ENCODE results near the gene SHISA2. TPM values are rescaled to one million over a fixed set of nuclear protein-coding genes. Genes with fewer than 3 reads are reported as not detected.

The SHISA2 gene
- total RNA-seq, 1 experiment from 2014 or later = not detected

DNA sequence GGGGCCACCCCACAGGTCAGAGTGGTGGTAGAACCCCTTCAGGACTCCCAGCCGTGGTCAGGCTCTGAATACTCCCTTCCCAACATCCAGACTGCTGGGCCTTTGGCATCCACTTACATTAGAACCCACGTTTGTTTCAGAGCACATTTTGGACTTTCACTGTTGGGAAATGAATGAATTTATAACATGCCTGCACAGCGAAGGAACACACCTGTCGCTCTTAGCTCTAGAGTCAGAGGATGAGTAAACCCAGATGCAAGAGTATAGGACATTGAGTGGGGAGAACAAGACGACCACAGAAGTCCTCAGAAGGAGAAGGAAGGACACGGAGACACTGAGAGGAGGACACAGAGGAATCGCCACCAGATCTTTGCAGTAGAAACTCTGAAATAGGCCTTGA, 30.9 kb downstream of the SHISA2 start:
- no peaks in the 10 kb centered on the region for H3K79me2 ChIP-seq (ENCODE audit: low read length)
- H3K27me3 ChIP-seq (ENCODE audit: low read length) = no peaks in the 10 kb centered on the region
- no peak overlapping the region for H3K4me3 ChIP-seq (ENCODE audit: low read length)
- no peaks in the 10 kb centered on the region for H3K36me3 ChIP-seq (ENCODE audit: insufficient read depth, low read length)
- H3K4me2 ChIP-seq (ENCODE audit: low read depth, low read length, poor library complexity, severe bottlenecking) = no peak overlapping the region
- no peaks in the 10 kb centered on the region for H3K4me1 ChIP-seq (ENCODE audit: low read length)
- H2AFZ ChIP-seq (ENCODE audit: low read length) = no peak overlapping the region
- no peak for DNase-seq
- H3K27ac ChIP-seq (ENCODE audit: low read length) = no peak overlapping the region
- H3K9ac ChIP-seq (ENCODE audit: low read length) = no peak overlapping the region
- H4K20me1 ChIP-seq (ENCODE audit: insufficient read depth, low read depth, low read length) = no peaks in the 10 kb centered on the region
- no peaks in the 10 kb centered on the region for H3K9me3 ChIP-seq (ENCODE audit: low read length)
- H3K9me2 ChIP-seq (replicated peaks; ENCODE audit: insufficient read depth, low read length) = no peaks in the 10 kb centered on the region

GRCh38 chr13:26019881-26020870, 31.6 kb downstream of the SHISA2 start:
- H3K9ac ChIP-seq (ENCODE audit: low read length) = no peak overlapping the region
- H3K4me2 ChIP-seq (ENCODE audit: low read depth, low read length, poor library complexity, severe bottlenecking) = no peak overlapping the region

DNA sequence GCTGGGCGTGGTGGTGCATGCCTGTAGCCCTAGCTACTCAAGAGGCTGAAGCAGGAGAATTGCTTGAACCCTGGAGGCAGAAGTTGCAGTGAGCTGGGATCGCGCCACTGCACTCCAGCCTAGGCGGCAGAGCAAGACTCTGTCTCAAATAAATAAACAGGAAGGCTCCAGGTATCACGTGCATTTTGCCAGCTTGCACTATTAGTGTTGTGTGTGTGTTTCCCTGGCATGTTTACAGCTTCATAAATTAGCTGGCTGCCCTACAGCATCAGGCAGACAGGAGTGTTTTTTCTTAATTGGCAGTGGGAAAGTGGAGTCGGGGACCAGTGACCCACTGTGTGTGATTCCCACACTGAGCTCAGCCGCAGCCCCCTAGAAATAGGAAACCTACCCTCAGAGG, 32.6 kb downstream of the SHISA2 start:
- H3K9me3 ChIP-seq (ENCODE audit: low read length) = no peaks in the 10 kb centered on the region
- H3K9ac ChIP-seq (ENCODE audit: low read length) = no peak overlapping the region
- no peak overlapping the region for H3K4me3 ChIP-seq (ENCODE audit: low read length)
- no peak overlapping the region for H2AFZ ChIP-seq (ENCODE audit: low read length)
- no peaks in the 10 kb centered on the region for H4K20me1 ChIP-seq (ENCODE audit: insufficient read depth, low read depth, low read length)
- no peaks in the 10 kb centered on the region for H3K79me2 ChIP-seq (ENCODE audit: low read length)
- H3K27ac ChIP-seq (ENCODE audit: low read length) = no peak overlapping the region
- H3K27me3 ChIP-seq (ENCODE audit: low read length) = no peaks in the 10 kb centered on the region
- no peaks in the 10 kb centered on the region for H3K4me1 ChIP-seq (ENCODE audit: low read length)
- H3K9me2 ChIP-seq (replicated peaks; ENCODE audit: insufficient read depth, low read length) = no peaks in the 10 kb centered on the region
- no peak overlapping the region for H3K4me2 ChIP-seq (ENCODE audit: low read depth, low read length, poor library complexity, severe bottlenecking)
- H3K36me3 ChIP-seq (ENCODE audit: insufficient read depth, low read length) = no peaks in the 10 kb centered on the region
- DNase-seq = no peak

More at GRCh38 chr13:26019881-26020870, 31.6 kb downstream of the SHISA2 start:
- Histone ChIP-seq H3K36me3 (ENCODE audit: insufficient read depth, low read length) (no peaks in the 10 kb centered on the region), H3K9me3 (ENCODE audit: low read length) (no peaks in the 10 kb centered on the region), H2AFZ (ENCODE audit: low read length) (no peak overlapping the region), H3K27ac (ENCODE audit: low read length) (no peak overlapping the region), H3K27me3 (ENCODE audit: low read length) (no peaks in the 10 kb centered on the region), H4K20me1 (ENCODE audit: insufficient read depth, low read depth, low read length) (no peaks in the 10 kb centered on the region), H3K9me2 (replicated peaks; ENCODE audit: insufficient read depth, low read length) (no peaks in the 10 kb centered on the region), H3K79me2 (ENCODE audit: low read length) (no peaks in the 10 kb centered on the region), H3K4me3 (ENCODE audit: low read length) (no peak overlapping the region), H3K4me1 (ENCODE audit: low read length) (no peaks in the 10 kb centered on the region)
- DNase-seq = no peak

GRCh38 chr13:26017932-26018665, 33.7 kb downstream of the SHISA2 start:
- Histone ChIP-seq H3K79me2 (ENCODE audit: low read length) (no peaks in the 10 kb centered on the region), H3K4me3 (ENCODE audit: low read length) (no peak overlapping the region), H3K9me2 (replicated peaks; ENCODE audit: insufficient read depth, low read length) (no peaks in the 10 kb centered on the region), H4K20me1 (ENCODE audit: insufficient read depth, low read depth, low read length) (no peaks in the 10 kb centered on the region), H3K9me3 (ENCODE audit: low read length) (no peaks in the 10 kb centered on the region), H3K36me3 (ENCODE audit: insufficient read depth, low read length) (no peaks in the 10 kb centered on the region), H3K4me2 (ENCODE audit: low read depth, low read length, poor library complexity, severe bottlenecking) (no peak overlapping the region), H3K9ac (ENCODE audit: low read length) (no peak overlapping the region), H3K27me3 (ENCODE audit: low read length) (no peaks in the 10 kb centered on the region), H3K4me1 (ENCODE audit: low read length) (no peaks in the 10 kb centered on the region), H3K27ac (ENCODE audit: low read length) (no peak overlapping the region), H2AFZ (ENCODE audit: low read length) (no peak overlapping the region)
- DNase-seq = no peak

DNA sequence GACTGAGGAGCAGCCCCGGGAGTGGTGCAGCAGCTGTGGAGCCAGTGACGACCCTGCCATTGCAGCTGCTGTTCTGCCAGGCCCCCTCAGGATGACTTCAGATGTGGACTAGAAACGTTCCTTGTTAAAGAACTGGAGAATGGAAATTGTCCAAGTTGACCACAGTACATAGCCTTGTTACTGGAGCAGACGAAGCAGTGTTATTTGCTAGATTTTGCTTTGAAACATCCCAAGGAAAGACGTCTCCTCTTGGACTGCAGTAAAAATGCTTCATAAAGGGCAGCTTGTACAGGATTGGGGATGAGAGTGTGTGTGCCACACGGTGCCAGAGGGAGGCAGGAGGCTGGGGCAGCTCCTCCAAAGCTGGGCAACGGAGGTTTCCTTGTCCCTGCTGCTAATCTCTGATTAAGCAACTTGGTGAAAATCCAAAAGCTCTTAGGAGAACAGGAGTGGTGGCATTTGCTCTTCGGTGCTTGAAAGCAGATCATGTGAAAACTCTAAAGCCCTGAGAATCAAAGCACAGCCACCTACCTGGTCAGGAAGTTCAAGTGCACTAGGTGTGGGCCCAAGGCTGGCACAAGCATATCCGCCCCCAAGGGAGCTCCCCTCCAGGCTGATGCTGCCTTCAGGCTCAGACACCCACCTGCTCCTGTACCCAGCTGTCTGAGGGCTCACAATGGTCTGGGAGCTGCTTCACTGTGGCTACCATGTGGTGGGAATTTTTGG, 34.5 kb downstream of the SHISA2 start:
- no peaks in the 10 kb centered on the region for H3K9me3 ChIP-seq (ENCODE audit: low read length)

DNA sequence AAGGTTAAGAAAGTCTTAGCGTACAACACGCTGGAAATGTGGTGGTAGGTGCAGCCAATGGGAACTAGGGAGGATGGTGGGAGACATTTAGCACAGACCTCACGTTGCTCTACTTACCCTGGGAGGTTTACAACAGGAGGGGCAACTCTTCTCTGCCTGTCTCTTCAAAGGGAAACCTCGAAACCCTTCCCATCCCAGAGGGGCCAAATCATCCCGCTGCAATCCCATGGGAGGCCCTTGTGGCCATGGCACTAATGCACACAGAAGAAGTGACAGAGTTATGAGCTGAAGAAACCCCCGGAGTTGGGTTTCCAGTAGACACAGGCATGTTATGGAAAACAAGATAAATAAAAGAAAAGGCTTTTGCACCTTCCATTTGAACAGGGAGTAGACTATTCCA, 35.6 kb downstream of the SHISA2 start:
- Histone ChIP-seq H2AFZ (ENCODE audit: low read length) (no peak overlapping the region), H3K9ac (ENCODE audit: low read length) (no peak overlapping the region), H4K20me1 (ENCODE audit: insufficient read depth, low read depth, low read length) (no peaks in the 10 kb centered on the region)

More for the DNA sequence above, 34.5 kb downstream of the SHISA2 start:
- Histone ChIP-seq H3K79me2 (ENCODE audit: low read length) (no peaks in the 10 kb centered on the region), H2AFZ (ENCODE audit: low read length) (no peak overlapping the region), H4K20me1 (ENCODE audit: insufficient read depth, low read depth, low read length) (no peaks in the 10 kb centered on the region), H3K4me3 (ENCODE audit: low read length) (no peak overlapping the region), H3K4me2 (ENCODE audit: low read depth, low read length, poor library complexity, severe bottlenecking) (no peak overlapping the region), H3K9me2 (replicated peaks; ENCODE audit: insufficient read depth, low read length) (no peaks in the 10 kb centered on the region), H3K9ac (ENCODE audit: low read length) (no peak overlapping the region), H3K4me1 (ENCODE audit: low read length) (no peaks in the 10 kb centered on the region), H3K27me3 (ENCODE audit: low read length) (no peaks in the 10 kb centered on the region), H3K36me3 (ENCODE audit: insufficient read depth, low read length) (no peaks in the 10 kb centered on the region), H3K27ac (ENCODE audit: low read length) (no peak overlapping the region)
- no peak for DNase-seq

GRCh38 chr13:26015271-26016125, 36.3 kb downstream of the SHISA2 start:
- no peaks in the 10 kb centered on the region for H3K9me2 ChIP-seq (replicated peaks; ENCODE audit: insufficient read depth, low read length)
- no peaks in the 10 kb centered on the region for H3K36me3 ChIP-seq (ENCODE audit: insufficient read depth, low read length)
- no peak overlapping the region for H3K4me2 ChIP-seq (ENCODE audit: low read depth, low read length, poor library complexity, severe bottlenecking)
- H3K4me3 ChIP-seq (ENCODE audit: low read length) = no peak overlapping the region
- no peaks in the 10 kb centered on the region for H3K4me1 ChIP-seq (ENCODE audit: low read length)
- no peak overlapping the region for H2AFZ ChIP-seq (ENCODE audit: low read length)
- no peak overlapping the region for H3K9ac ChIP-seq (ENCODE audit: low read length)
- no peaks in the 10 kb centered on the region for H3K9me3 ChIP-seq (ENCODE audit: low read length)
- no peaks in the 10 kb centered on the region for H3K79me2 ChIP-seq (ENCODE audit: low read length)
- H3K27me3 ChIP-seq (ENCODE audit: low read length) = no peaks in the 10 kb centered on the region
- H3K27ac ChIP-seq (ENCODE audit: low read length) = no peak overlapping the region
- no peak for DNase-seq
- H4K20me1 ChIP-seq (ENCODE audit: insufficient read depth, low read depth, low read length) = no peaks in the 10 kb centered on the region

More for the DNA sequence above, 35.6 kb downstream of the SHISA2 start:
- Histone ChIP-seq H3K36me3 (ENCODE audit: insufficient read depth, low read length) (no peaks in the 10 kb centered on the region), H3K4me3 (ENCODE audit: low read length) (no peak overlapping the region), H3K4me2 (ENCODE audit: low read depth, low read length, poor library complexity, severe bottlenecking) (no peak overlapping the region), H3K9me2 (replicated peaks; ENCODE audit: insufficient read depth, low read length) (no peaks in the 10 kb centered on the region), H3K4me1 (ENCODE audit: low read length) (no peaks in the 10 kb centered on the region), H3K27me3 (ENCODE audit: low read length) (no peaks in the 10 kb centered on the region), H3K9me3 (ENCODE audit: low read length) (no peaks in the 10 kb centered on the region), H3K27ac (ENCODE audit: low read length) (no peak overlapping the region), H3K79me2 (ENCODE audit: low read length) (no peaks in the 10 kb centered on the region)
- DNase-seq = no peak
